Lung (tissue), 12 donors: ENCODE data around the gene PALLD. TPM values are rescaled to one million over a fixed set of nuclear protein-coding genes. Genes with fewer than 3 reads are reported as not detected.

Experiments
- ATAC-seq: fragments of 200-7000 bp; cut with Tn5 transposase; one replicate; pipeline ENCODE4 v1.9.1; 2020; ENCODE audit warnings: moderate number of reproducible peaks; ENCODE audit not compliant: insufficient read depth, low FRiP score
- DNase-seq, 3 donors: peaks; one replicate each; pipeline ENCODE4 v3.0.0-alpha.2; 2013 to 2017
- H3K27ac ChIP-seq, 2 donors: one replicate each; pipeline ENCODE4 v1.5.1; 2013; ENCODE audit warnings: mild to moderate bottlenecking in 2 of 2, moderate library complexity in 2 of 2, control low read depth in 1 of 2, inconsistent platforms in 1 of 2, low read depth in 1 of 2, low read length in 1 of 2
- H3K27me3 ChIP-seq, 3 donors: one replicate each; pipeline ENCODE4 v1.5.1; 2013; ENCODE audit warnings: low read length in 2 of 3; ENCODE audit not compliant: control insufficient read depth in 3 of 3, insufficient read depth in 3 of 3
- H3K36me3 ChIP-seq, 4 donors: one replicate each; pipeline ENCODE4 v1.5.1; 2013; ENCODE audit warnings: low read length in 4 of 4, mild to moderate bottlenecking in 1 of 4, moderate library complexity in 1 of 4; ENCODE audit not compliant: control insufficient read depth in 4 of 4, insufficient read depth in 4 of 4
- H3K4me1 ChIP-seq, 5 donors: one replicate each; pipeline ENCODE4 v1.5.1; 2013; ENCODE audit warnings: low read length in 5 of 5, mild to moderate bottlenecking in 2 of 5, moderate library complexity in 1 of 5; ENCODE audit not compliant: control insufficient read depth in 5 of 5, insufficient read depth in 5 of 5
- H3K4me3 ChIP-seq: one replicate; pipeline ENCODE4 v1.5.1; 2013; ENCODE audit warnings: mild to moderate bottlenecking, control low read depth, moderate library complexity
- H3K9ac ChIP-seq, 2 donors: one replicate each; pipeline ENCODE4 v1.5.1; 2013; ENCODE audit warnings: low read length in 2 of 2, control low read depth in 1 of 2; ENCODE audit not compliant: insufficient read depth in 1 of 2
- H3K9me3 ChIP-seq, 4 donors: one replicate each; pipeline ENCODE4 v1.5.1; 2013; ENCODE audit warnings: low read length in 3 of 4, mild to moderate bottlenecking in 1 of 4, moderate library complexity in 1 of 4; ENCODE audit not compliant: control insufficient read depth in 4 of 4, insufficient read depth in 3 of 4
- CTCF ChIP-seq: IDR thresholded peaks from 2 replicates; pipeline ENCODE4 v1.5.1; 2012; ENCODE audit warnings: mild to moderate bottlenecking; ENCODE audit errors: control extremely low read depth, extremely low read depth
- WGBS, 2 donors: extraction: QIAGEN DNeasy Blood & Tissue Kit; methylation state at CpG; one replicate each; pipeline ENCODE4 v1.1.7; 2013; 5-methylcytosine and 5-hydroxymethylcytosine counted together
- polyA plus RNA-seq, 2 donors: library from polyadenylated mRNA; stranded (reverse); fragments of 200-250 nt; gene quantifications; one replicate each; pipeline ENCODE4 v1.2.1, GENCODE V29; 2013
- total RNA-seq, 2 donors: library from RNA; depleted of rRNA in 1 of 2; stranded (reverse); fragments of >200 nt in 1 of 2; gene quantifications; one replicate each; pipeline ENCODE4 v1.2.1, GENCODE V29; 2014 to 2021
- donor health status: control.
- donor health status: control.
- donor health status: Bipolar disorder and iron deficiency.
- donor health status: healthy.
- donor health status: DM: yes; HTN: yes; CAD: no.

The PALLD gene
- total and polyA plus RNA-seq, 4 donors = 20.7 to 139 (median 63.0) TPM

DNA sequence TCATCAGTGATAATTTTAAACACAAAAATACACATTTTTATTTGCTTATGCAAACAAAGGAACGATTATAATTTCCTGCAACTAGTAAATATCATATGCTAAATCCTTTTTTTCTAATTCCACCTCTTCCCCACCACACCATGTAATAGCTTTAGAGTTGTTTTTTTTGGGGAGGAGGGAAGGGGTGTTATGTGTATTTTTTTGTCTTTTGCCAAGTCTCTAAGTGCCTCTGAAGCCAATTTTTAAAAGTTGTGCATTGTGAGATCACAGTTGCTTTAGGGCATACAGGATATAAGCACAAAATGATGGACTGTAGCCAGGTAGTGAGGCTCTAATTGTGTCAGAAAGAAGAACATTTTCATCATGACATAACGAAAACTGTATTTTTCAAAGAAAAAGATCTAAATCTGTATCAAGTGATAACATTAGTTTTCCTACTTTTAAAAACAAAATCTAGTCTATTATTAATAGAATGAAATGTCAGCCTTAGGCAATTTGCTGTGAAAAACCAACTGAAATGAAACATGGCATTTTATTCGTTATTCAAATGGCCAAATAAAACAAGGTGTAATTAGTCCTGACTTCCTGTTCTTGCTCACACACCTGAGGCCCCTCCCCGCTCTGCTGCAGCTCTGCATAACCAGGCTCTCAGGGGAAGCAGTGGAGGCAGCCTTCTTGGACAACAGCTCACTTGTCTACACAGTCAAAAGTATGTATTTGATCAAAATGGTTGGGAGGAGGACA, 157.4 kb downstream of the PALLD start:
- Histone ChIP-seq H3K4me1 (peaks cover 0 to 14% (median 0%) of the 10 kb centered on the region in 5 donors), H3K27me3 (no peaks in the 10 kb centered on the region), H3K4me3 (no peak overlapping the region), H3K27ac (no peak overlapping the region), H3K9ac (no peak overlapping the region), H3K9me3 (no peaks in the 10 kb centered on the region), H3K36me3 (no peaks in the 10 kb centered on the region)
- 60 to 73% methylated on average over 4 of the region's 4 CpGs for WGBS, 2 donors
- ATAC-seq (no peak), DNase-seq (peak in 1 of 3 donors; percentile 39)
- TF ChIP-seq CTCF = no peak

DNA sequence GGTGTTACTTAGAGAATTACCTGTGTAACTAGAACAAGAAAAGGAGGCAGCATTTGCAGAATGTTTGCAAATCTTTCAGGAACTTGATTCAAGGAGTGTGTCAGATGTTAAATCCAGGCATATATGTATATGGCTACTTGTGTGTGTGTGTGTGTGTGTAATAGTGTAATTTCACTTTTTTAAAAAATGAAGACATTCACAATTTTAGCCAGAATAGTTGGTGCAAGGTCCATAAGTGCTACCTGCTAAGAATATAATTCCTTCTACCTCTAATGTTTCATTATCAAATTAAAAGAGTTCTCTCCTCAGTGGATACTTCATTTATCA, 158.0 kb downstream of the PALLD start:
- Histone ChIP-seq H3K9me3 (no peaks in the 10 kb centered on the region), H3K27ac (no peak overlapping the region), H3K9ac (no peak overlapping the region), H3K4me1 (peaks cover 0 to 14% (median 0%) of the 10 kb centered on the region in 5 donors), H3K27me3 (no peaks in the 10 kb centered on the region), H3K36me3 (no peaks in the 10 kb centered on the region), H3K4me3 (no peak overlapping the region)
- TF ChIP-seq CTCF = no peak
- ATAC-seq (no peak), DNase-seq (no peak)

- DNase-seq (no peak), ATAC-seq (no peak)
- Histone ChIP-seq H3K36me3 (no peaks in the 10 kb centered on the region), H3K4me3 (no peak overlapping the region), H3K9ac (no peak overlapping the region), H3K27me3 (no peaks in the 10 kb centered on the region), H3K9me3 (no peaks in the 10 kb centered on the region), H3K4me1 (peaks cover 0 to 14% (median 3%) of the 10 kb centered on the region in 5 donors), H3K27ac (no peak overlapping the region)
- TF ChIP-seq CTCF = no peak
- WGBS, 2 donors = 48 to 55% methylated on average over 3 of the region's 3 CpGs
Observed at GRCh38 chr4:168655182-168655581, 158.3 kb downstream of the PALLD start.

- H3K9ac ChIP-seq = no peak overlapping the region
- peaks cover 0 to 14% (median 8%) of the 10 kb centered on the region in 5 donors for H3K4me1 ChIP-seq
- no peak overlapping the region for H3K27ac ChIP-seq
- no peak for ATAC-seq
- H3K4me3 ChIP-seq = no peak overlapping the region
- H3K9me3 ChIP-seq = no peaks in the 10 kb centered on the region
- no peaks in the 10 kb centered on the region for H3K36me3 ChIP-seq
- H3K27me3 ChIP-seq = no peaks in the 10 kb centered on the region
- DNase-seq = no peak
- no peak for TF ChIP-seq CTCF
- WGBS, 2 donors = 68 to 78% methylated on average over 4 of the region's 4 CpGs
Observed at GRCh38 chr4:168656055-168656660, 159.3 kb downstream of the PALLD start.
